Hippocampal formation (tissue), 2 donors: ENCODE results near the gene ZNF618.

Source experiments
- DNase-seq, 2 donors: peaks; one replicate each; lab custom pipeline; 2025; lab: John Stamatoyannopoulos, UW

Gene ZNF618

DNA sequence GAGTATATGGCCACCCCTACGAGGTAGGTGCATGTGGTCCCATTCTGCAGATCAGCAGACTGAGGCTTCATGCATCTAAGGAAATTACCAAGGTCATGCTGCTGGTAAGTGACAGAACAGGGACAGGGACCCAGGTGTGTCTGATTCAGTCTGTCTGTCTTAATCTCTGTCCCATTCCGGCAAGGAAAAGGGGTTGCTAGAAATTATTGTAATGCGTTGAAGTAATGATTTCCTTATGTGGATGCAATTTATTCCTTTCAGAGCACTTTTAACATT lies 125.2 kb downstream of the ZNF618 start:
- no peak for DNase-seq

DNA sequence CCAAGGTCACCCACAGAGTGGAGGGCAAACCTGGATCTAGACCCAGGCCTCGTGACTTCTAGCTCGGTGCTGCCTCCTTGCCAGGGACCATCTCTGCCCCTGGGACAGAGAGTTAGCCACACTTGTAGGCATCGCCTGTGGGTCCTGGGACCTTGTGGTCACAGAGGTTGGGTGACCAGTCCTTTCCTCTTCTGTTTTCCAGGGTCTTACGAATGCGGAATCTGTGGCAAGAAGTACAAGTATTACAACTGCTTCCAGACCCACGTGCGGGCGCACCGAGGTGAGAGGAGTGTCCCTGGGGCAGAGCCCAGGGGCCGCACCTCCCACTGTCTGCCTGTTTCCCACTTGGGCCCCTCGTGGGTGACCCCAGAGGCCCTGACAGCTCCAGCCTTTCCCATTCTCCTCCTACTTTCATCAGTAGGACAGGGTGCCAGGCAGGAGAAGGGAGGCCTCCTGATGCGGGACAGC lies 125.7 kb downstream of the ZNF618 start:
- DNase-seq, result no peak

DNA sequence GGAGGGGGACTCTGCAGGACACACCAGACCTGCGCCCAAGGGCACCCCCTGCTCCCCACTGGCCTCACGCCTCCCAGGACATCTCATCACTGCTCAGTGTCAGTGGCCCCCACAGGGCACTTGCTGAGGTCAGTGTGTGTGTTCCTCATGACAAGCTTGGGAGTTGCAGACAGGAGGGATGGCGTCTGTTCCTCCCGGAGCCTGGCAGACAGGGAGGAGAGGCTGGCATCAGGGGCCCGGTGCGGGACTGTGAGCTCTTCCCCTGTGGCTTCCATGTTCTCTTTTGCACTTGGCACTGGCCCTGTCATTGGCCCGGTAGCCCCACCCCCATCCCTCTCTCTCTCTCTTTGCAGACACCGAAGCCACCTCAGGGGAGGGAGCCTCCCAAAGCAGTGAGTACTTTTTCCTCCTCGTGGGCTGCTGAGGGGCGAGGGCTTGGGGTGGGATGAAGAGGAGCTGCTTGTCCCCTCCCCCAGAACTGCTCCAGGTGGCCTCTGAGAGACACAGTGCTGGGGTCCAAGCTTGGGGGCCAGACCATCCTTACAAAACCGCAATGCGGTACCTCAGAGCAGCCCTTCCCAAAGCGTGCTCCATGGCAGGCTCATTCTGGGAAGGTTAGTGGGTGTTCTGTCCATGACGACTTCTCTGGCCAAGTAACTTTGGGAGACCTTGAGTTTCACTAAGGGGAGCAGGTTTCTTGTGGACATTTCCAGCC lies 126.3 kb downstream of the ZNF618 start:
- DNase-seq, result no peak

DNA sequence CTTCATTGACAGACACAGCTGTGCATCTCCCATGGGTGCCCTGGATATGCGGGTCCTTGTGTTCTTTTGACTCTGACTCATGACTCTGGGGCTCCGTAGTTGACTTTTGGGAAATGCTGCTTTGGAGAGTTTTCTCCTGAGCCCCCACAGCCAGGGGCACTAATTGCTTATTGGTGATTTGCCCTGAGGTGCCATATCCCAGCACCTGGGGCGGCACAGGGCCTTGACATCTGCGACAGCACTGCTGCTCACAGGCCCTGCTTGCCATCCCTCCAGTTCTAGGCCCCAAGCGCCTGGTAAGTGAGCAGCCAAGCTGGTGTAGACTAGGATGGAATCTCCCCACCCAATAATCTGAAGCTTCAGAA lies 126.9 kb downstream of the ZNF618 start:
- DNase-seq, result no peak

DNA sequence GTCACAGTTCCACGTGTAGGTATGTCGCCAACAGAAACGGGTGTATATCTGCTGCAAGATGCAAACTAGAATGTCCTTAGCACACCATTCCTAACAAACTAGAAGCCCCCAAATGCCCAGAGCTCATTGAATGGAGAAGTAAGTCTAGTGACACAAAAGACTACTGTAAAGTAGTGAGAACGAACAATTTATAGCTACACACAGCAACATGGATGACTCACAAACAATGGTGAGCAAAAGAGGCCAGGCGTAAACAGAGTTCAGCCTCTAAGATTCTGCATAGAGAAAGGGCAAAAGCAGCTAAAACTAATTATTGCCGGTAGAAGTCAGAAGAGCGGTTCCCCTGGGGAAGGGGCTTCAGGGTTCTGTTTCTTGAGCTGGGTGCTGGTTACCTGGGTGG lies 127.2 kb downstream of the ZNF618 start:
- DNase-seq, result no peak

DNA sequence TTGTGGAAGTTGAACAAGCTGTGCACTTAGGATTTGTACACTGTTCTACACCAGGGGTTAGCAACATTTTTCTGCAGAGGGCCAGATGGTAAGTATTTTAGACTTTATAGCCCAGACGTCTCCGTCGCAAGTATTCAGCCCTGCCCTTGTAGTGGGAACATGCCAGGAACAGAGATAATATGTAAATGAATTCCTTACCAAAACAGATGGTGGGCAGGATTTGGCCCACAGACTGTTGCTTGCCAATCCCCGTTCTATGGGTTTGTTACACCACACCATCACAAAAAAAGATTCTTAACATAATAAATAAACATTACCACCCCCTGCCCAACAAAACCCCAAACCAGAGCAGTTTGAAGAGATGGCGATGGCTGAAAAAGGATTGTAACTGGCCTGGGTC lies 127.6 kb downstream of the ZNF618 start:
- DNase-seq, result no peak

DNA sequence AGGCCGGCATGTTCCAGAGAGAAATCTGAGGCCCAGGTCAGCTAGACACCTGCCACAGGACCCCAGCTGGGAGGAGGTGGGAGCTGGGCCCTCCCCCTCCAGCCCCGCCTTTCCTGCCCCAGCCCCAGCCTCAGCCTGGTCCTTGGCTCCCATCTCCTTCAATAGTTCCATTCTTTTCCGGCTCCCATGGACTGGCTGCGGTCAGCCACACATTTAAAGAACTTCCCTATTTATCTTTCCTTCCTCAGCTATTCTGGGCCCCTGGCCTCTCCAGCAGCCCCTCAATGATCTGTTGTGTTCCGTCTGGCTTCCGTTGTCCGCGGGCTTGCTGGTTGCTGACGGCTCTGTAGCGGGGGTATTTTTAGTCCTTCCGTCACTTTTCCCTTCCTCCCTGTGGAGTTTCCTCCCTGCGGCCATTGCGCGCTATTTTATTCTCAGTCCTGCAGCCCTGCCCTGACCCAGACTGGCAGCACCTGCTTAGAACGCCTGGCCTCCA lies 128.2 kb downstream of the ZNF618 start:
- peak; percentile 47 to 49 for DNase-seq

DNA sequence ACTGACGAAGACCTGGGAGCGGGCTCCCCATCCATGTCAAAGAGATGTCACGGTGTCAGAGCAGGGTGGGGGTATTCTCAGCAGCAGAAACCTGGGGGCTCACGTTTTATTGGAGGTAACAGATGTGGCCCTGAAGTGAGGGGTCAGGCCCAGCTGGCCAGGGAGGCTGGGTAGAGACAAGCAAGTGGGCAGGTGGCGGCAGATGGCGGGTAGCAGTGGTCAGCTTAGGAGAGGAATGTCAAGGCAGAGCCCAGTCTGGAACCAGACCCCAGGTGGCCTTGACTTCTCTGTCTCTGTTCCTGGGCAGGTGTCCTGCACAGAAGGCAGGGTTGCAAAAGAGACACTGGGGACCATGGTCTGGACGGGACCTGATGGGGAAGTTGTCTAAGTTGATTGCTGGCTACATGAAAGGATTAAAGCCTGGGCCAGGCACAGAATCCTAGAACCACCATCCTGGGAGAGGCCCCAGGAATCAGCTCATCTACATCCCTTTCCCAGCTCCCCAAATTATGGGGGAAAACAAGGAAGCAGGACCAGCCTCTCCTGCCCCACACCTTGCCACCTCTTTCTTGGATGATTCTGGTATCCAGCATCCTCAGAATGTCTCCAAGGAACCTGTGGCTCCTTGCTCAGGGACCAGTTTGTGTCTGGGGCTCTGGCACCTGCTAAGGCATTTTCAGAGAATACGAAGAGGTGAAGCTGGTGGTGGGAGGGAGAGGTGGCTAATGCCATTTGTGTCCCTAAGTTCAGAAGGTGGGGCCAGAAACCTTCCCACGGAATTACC lies 129.5 kb downstream of the ZNF618 start:
- no peak for DNase-seq

DNA sequence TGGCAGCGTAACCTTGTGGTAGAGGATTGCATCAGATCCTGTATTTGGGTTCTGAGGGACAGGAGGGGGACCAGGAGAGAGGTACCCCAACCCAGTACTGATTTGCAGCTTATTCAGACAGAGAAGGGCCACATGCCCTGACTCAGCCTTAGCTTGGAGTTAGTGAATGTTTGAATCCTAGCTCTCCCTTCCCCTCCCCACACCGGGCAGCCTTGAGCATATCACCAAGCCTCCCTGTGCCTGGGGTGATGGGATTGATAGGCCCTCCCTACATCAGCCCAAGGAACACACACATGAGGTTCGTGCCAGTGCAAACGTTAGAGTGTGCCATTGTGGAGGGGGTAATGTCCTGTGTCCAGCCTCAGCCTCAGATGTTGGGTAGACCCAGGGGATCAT lies 130.0 kb downstream of the ZNF618 start:
- DNase-seq, result no peak

DNA sequence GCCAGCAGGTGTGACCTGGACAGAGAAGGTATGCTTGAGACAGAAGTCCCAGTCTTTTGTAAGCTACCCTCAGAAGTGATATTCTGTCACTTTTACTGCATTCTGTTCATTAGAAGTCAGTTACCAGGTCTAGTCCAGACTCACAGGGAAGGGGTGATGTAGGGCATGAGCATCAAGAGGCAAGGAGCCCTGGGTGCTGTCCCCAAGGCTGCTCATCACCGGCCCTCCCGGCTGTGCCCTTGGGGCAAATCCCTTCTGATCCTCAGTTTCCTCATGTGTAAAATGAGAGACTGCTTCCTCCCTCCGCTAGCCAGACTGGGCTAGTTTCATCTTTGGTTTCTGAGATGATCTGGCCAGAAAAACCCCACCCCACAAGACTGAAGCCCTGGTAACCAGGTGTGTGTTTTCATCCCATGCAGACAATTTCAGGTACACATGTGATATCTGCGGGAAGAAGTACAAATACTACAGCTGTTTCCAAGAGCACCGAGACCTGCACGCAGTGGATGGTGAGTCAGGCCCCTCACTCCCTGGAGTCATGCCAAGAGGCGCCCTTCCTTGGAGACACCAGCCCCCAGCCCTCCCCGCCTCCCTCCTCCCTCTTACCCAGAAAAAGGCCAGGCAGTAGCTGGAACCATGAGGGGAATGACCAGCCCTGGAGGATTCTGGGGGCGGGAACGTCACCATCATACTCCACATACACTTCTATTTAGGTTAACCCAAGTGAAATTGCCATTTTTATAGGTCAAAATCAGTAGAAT lies 131.0 kb downstream of the ZNF618 start:
- DNase-seq, result no peak

DNA sequence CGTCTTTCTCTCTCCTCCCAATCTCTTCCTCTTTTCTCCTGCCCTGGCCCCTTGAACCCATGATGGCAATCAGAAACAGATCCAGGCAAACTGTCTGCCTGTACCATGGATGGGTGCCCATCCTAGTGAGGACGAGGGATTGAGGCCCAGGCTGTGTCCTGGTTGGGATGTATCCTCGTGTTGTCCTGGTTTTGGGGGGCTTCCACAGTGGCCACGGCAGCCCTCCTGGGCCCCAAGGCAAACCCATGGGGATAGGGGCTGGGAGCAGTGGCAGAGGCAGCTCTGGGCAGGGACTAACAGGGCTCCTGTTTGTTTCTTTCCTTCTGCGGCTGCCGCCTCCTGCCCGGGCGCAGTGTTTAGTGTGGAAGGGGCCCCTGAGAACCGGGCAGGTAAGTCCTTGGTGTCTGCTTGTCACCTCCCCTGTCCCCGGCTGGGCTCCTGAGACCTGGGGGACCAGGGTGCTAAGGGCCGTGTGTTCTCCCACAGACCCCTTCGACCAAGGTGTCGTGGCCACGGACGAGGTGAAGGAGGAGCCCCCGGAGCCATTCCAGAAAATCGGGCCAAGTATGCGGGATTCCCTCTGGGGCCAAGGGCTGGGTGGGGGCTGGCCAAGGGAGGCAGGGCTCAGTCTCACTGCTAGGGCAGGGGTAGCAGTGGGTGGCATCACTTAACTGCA lies 132.0 kb downstream of the ZNF618 start:
- no peak for DNase-seq

DNA sequence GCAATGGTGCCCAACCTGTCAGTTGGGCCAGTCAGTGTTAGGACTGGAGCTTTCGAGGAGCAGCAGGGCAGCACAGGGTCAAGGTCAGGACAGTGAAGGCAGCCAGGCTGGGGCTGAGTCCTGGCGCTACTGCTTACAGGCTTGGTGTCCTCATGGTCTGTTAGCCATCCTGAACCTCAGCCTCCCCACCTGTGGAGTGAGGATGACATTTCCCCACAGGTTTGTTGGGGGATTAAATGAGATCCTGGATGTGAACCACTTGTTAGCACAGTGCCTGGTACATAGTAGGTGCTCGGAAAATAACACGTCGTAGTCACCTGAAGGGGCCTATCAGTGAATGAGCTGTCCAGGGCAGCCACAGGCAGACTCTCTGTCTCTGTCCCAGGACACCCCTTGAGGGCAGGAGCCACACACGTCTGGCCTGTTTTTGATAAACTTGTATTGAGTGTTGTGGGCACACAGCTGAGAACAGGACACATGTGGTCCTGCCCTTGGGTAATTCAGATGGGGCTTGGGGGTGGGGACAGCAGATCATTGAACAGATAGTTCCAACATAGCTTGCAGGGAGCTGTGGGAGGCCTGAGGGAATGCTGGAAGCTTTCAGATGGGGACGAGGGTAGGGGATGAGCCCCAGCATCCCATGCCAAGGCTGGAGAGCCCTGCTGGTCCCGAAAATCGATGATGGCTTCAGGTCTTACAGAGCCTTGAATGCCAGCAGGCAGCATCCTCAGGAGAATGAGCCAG lies 132.7 kb downstream of the ZNF618 start:
- no peak for DNase-seq

DNA sequence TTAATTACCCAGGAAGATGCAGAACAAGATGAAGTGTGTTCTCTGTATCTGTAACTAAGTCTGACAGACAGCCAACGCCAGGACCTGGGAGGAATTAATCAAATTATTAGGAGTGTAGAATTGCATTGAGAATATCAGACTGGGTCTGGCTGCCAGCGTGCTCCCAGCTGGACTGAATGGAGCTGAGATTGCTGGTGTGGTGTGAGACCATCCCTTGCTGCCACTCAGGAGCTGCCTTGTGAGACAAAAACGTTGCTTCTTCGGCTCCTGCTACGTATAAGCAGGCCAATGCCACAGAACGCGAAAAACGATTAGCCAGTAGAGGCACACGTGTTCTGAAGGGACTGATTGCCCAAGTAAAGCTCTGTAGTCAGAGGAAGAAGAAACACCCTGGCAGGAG lies 135.2 kb downstream of the ZNF618 start:
- DNase-seq, result no peak

DNA sequence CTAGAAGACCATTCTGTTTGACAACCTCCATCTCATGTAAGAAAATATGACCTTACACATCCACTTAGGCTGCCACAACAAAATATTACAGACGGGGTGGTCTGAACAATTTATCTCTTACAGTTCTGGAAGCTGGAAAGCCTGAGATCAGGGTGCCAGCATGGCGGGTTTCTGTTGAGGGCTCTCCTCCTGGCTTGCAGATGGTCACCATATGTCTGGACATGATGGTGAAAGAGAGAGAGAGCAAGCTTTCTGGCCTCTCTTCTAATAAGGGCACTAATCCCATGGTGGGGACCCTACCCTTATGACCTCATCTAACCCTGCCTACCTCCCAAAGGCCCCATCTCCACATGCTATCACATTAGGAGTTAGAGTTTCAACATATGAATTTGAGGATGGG lies 136.0 kb downstream of the ZNF618 start:
- DNase-seq, result no peak

DNA sequence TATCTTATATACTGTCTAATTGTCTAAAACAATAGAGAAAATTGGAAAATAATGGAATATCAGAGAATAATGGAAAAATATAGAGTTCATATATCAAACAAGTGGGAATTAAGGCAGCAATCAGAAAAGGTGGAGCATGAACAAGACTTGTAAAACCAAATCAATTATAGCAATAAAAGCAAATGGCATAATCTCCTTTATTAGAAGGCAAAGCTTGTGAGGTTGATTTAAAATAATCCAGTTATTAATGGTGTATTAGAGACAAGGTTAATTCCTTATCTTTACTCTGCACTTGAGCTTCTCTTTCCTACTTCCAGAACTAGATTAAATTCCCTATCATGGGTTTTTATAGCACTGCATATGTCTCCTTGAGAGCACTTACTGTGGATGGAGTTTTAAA lies 137.9 kb downstream of the ZNF618 start:
- no peak for DNase-seq

DNA sequence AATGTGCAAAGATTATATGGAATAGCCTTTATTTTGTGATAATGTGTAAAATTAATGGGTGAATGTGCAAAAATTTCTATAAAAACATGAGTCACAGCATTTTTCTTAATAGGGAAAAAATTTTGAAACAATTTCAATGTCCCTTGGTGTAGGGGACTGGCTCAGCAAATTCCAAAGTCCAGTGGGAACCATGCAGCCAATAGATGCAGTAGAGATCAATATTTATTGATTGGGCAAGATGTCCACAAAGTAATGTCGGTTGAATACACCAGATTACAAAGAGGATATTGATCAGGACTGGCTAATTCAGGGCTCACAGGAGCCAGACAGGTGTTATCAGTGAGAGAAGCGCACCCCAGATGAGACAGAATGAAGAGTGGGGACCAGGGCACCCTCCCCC lies 139.5 kb downstream of the ZNF618 start:
- DNase-seq, result no peak

DNA sequence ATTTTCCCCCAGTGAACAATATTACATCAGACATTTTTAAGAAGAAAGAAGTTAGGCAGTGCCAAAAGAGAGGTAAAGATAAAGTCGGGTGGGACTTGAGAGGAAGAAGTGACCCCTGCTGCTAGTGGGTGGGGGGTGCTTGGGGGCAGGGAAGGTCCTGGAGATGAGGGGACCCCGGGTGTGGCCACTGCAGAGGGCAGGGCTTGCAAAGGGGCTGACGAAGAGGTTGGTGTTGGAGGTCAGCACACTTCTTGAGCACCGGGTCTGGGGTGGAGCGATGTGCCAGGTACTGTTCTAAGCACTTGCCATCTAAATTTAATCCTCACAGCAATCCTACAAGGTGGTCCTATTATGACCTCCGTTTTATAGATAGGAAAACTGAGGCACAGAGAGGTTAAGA lies 140.0 kb downstream of the ZNF618 start:
- no peak for DNase-seq

DNA sequence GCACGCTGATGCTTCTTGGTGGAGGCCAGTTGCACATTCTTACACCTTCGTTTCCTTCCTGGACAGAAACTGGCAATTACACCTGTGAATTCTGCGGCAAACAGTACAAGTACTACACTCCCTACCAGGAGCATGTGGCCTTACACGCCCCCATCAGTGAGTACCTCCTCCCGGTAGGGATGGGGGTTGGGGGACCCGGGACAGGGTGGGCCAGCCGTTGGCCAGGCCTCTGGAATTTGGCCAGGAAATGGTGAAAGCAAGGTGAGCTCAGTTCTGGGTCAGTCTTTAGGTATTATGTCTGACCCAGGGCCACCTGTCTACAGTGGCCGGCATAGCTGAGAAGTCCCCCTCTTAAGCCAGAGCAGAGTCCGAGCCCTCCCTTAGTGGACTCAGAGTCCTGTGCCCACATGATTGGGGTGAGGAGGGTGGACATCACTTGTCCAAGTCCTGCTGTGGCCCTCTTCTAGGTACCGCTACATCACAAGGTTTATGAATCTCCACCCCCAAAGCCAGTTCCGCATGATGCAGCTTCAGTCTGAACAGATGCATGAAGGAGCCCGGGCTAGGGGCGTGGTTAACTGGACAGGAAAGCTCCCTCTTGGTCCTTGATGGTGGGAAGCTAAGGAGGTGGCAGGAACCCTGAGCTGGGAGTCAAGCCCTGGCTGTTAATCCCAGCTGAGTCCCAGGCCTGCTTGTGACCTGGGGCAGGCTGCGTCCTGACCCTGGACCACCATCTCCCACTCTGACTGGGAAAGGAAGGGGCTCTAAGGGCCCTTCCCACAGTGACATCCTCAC lies 140.7 kb downstream of the ZNF618 start:
- DNase-seq, result no peak

DNA sequence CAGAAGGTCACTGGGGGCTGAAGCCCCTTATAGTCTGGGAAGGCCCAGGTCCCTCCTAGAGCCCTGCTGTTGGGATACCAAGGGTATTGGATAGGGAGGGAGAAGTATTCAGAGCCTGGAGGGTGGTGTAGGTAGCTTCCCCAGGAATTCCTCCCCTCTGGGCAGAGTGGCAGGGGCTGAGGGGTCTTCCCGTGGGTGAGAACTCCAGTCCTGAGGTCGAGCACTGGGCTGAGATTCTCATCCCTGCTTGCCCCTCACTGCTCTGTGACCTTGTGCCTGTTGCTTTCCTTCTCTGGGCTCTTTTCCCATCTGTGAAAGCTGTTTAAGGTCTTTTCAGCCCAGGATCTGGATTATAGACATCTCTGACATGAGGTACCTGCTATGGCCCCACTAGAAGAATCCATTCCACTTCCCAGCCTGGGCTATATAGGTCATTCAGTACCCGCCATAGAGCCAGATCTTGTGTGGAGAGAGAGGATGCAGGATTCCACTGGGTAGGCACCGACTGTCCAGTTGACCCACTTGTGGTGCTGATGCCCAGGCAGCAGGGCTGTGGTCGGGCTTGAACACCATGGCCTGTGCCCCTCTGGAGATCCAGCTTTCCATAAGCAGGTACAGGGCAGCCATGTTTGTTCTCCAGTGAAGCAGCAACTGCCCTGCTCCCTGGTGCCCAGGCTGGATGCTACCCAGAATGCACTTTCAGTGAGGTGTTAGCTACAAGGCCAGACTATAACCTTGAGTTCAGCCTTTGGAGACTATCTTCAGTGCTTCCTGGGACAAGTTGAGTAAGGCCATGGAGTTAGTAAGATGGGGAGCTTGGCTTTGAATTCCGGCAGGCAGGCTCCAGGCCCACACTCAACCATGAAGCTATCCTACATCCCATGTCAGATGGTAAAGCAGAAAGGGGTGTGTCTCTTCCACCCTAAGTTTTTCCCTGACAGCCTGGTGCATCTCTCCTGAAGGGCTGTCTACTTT lies 141.9 kb downstream of the ZNF618 start:
- no peak for DNase-seq

DNA sequence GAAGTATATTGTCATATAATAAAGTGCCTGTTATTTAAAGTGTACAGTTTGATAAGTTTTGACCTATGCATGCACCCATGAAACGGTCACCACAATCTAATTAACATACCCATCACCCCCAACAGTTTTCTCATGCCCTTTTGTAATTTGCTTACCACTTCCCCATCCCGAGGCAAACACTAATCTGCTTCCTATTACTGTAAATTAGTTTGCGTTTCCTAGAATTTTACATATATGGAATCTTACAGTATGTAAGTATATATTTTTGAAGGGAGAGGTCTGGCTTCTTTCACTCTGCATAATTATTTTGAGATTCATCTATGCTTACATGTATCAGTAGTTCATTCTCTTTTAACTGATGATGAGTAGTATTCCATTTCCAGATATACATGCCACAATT lies 145.5 kb downstream of the ZNF618 start:
- no peak for DNase-seq
